ENCODE data around the gene SALL3. TPM values are rescaled to one million over a fixed set of nuclear protein-coding genes. Genes with fewer than 3 reads are reported as not detected.
"Not testable (repeated sequence)": the region's sequence is repeated elsewhere in the genome, so short reads cannot be mapped to it uniquely, and the experiment has no call there.

SALL3 gene
- polyA plus RNA-seq (ENCODE audit: insufficient read length in 4 of 4), result 10 to 100 TPM in 1 of 4 donors, 1 to 10 TPM in 2, under 1 TPM in 1; 0.18 to 11.0 (median 8.2) TPM

- DNase-seq (ENCODE audit: low read depth in 4 of 4, low spot score in 3 of 4), result no peak
These were observed at the start of gene SALL3 for GRCh38 chr18:78979730-78980278. Gene SALL3, plus strand, starts transcription at chr18:78979818. Its CDS starts 457 bp downstream, at chr18:78980275.

GRCh38 chr18:78932281-78932680 is 47.3 kb upstream of the SALL3 start:
- DNase-seq (ENCODE audit: low read depth in 4 of 4, low spot score in 3 of 4), result no peak

GRCh38 chr18:78934003-78934402 is 45.6 kb upstream of the SALL3 start:
- no peak for DNase-seq (ENCODE audit: low read depth in 4 of 4, low spot score in 3 of 4)

- no peak for DNase-seq (ENCODE audit: low read depth in 4 of 4, low spot score in 3 of 4)
These were observed 44.9 kb upstream of the SALL3 start for GRCh38 chr18:78934551-78935225.

GRCh38 chr18:78935406-78935805 is 44.2 kb upstream of the SALL3 start:
- DNase-seq (ENCODE audit: low read depth in 4 of 4, low spot score in 3 of 4), result no peak

GRCh38 chr18:78936251-78937005 is 43.2 kb upstream of the SALL3 start:
- DNase-seq (ENCODE audit: low read depth in 4 of 4, low spot score in 3 of 4), result no peak

GRCh38 chr18:78937166-78937565 is 42.5 kb upstream of the SALL3 start:
- DNase-seq (ENCODE audit: low read depth in 4 of 4, low spot score in 3 of 4), result no peak

GRCh38 chr18:78939105-78939504 is 40.5 kb upstream of the SALL3 start:
- no peak for DNase-seq (ENCODE audit: low read depth in 4 of 4, low spot score in 3 of 4)

- no peak for DNase-seq (ENCODE audit: low read depth in 4 of 4, low spot score in 3 of 4)
These were observed 39.7 kb upstream of the SALL3 start for GRCh38 chr18:78939734-78940494.

- DNase-seq (ENCODE audit: low read depth in 4 of 4, low spot score in 3 of 4), result not testable (repeated sequence)
These were observed 37.4 kb upstream of the SALL3 start for GRCh38 chr18:78942236-78942635.

- DNase-seq (ENCODE audit: low read depth in 4 of 4, low spot score in 3 of 4), result no peak
These were observed 34.0 kb upstream of the SALL3 start for GRCh38 chr18:78945628-78946027.

GRCh38 chr18:78947291-78947690 is 32.3 kb upstream of the SALL3 start:
- DNase-seq (ENCODE audit: low read depth in 4 of 4, low spot score in 3 of 4), result no peak

- DNase-seq (ENCODE audit: low read depth in 4 of 4, low spot score in 3 of 4), result no peak
These were observed 31.4 kb upstream of the SALL3 start for GRCh38 chr18:78948221-78948620.

- no peak for DNase-seq (ENCODE audit: low read depth in 4 of 4, low spot score in 3 of 4)
These were observed 30.9 kb upstream of the SALL3 start for GRCh38 chr18:78948707-78949106.

- no peak for DNase-seq (ENCODE audit: low read depth in 4 of 4, low spot score in 3 of 4)
These were observed 30.4 kb upstream of the SALL3 start for GRCh38 chr18:78949216-78949615.

GRCh38 chr18:78950386-78950785 is 29.2 kb upstream of the SALL3 start:
- no peak for DNase-seq (ENCODE audit: low read depth in 4 of 4, low spot score in 3 of 4)

- DNase-seq (ENCODE audit: low read depth in 4 of 4, low spot score in 3 of 4), result no peak
These were observed 26.1 kb upstream of the SALL3 start for GRCh38 chr18:78953566-78953965.

- DNase-seq (ENCODE audit: low read depth in 4 of 4, low spot score in 3 of 4), result no peak
These were observed 24.6 kb upstream of the SALL3 start for GRCh38 chr18:78955051-78955450.

GRCh38 chr18:78957140-78957539 is 22.5 kb upstream of the SALL3 start:
- no peak for DNase-seq (ENCODE audit: low read depth in 4 of 4, low spot score in 3 of 4)

- no peak for DNase-seq (ENCODE audit: low read depth in 4 of 4, low spot score in 3 of 4)
These were observed 18.9 kb upstream of the SALL3 start for GRCh38 chr18:78960709-78961108.

GRCh38 chr18:78962098-78962497 is 17.5 kb upstream of the SALL3 start:
- DNase-seq (ENCODE audit: low read depth in 4 of 4, low spot score in 3 of 4), result no peak
